H1 (cell line): ENCODE results near the gene FLVCR2.

Source experiments
- ATF2 ChIP-seq: IDR thresholded peaks from 2 replicates; pipeline ENCODE4 v1.6.1; 2012; ENCODE audit warnings: low read length, inconsistent platforms
- CTCF ChIP-seq, 3 experiments: IDR thresholded peaks; 1 replicate in 2 of 3; 2 replicates in 1 of 3; pipeline versions ENCODE4 v1.5.1 to v1.6.1; 2011; ENCODE audit warnings: low read length in 3 of 3, mild to moderate bottlenecking in 3 of 3, inconsistent platforms in 2 of 3, low read depth in 1 of 3, moderate library complexity in 1 of 3; ENCODE audit not compliant: insufficient read depth in 1 of 3; ENCODE audit errors: control extremely low read depth in 1 of 3
- GTF2F1 ChIP-seq: IDR thresholded peaks from 2 replicates; pipeline ENCODE4 v1.6.1; 2012; ENCODE audit warnings: low read depth, low read length, improper control_type of control experiment, borderline replicate concordance
- MAFK ChIP-seq: IDR thresholded peaks from 2 replicates; pipeline ENCODE4 v1.6.1; 2012; ENCODE audit warnings: low read depth, mild to moderate bottlenecking, improper control_type of control experiment, low read length
- POLR2A ChIP-seq, 2 experiments: IDR thresholded peaks; 1 replicate in 1 of 2; 2 replicates in 1 of 2; pipeline ENCODE4 v1.6.1; 2011; ENCODE audit warnings: low read depth in 2 of 2, low read length in 2 of 2, mild to moderate bottlenecking in 2 of 2; ENCODE audit errors: control extremely low read depth in 1 of 2
- RFX5 ChIP-seq: IDR thresholded peaks from 2 replicates; pipeline ENCODE4 v1.6.1; 2011; ENCODE audit warnings: low read depth, low read length, improper control_type of control experiment, borderline replicate concordance
- SIX5 ChIP-seq: IDR thresholded peaks from 2 replicates; pipeline ENCODE4 v1.6.1; 2011; ENCODE audit warnings: mild to moderate bottlenecking, low read depth, low read length
- SP2 ChIP-seq: IDR thresholded peaks from 2 replicates; pipeline ENCODE4 v1.6.1; 2012; ENCODE audit warnings: mild to moderate bottlenecking, low read length, inconsistent platforms
- ZNF274 ChIP-seq: IDR thresholded peaks from 2 replicates; pipeline ENCODE4 v1.7.0; 2012; ENCODE audit warnings: low read length, borderline replicate concordance; ENCODE audit errors: extremely low read depth
- TF ChIP-seq, protein P1 (sequence below): IDR thresholded peaks from 2 replicates; pipeline ENCODE4 v1.6.1; 2012; ENCODE audit warnings: inconsistent platforms

DNA sequence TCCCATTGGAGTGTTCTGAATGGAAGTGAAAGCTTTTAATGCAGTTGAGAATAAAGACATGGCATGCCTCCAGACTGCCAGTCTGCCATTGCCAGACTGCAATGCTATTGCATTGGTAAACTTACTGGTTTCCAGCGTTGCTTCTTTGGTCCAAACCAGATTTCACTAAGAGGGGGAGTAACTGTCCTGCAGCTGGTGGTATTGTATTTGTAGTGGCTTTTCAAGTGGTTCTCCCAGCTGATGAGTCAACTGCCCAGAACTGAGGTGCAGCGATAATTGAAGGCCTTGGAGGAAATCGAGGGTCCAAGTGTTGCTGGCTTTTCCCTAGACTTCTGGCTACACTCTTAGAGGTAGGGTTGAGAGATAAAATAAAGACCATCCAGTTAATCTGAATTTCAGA lies 50.4 kb downstream of the FLVCR2 start:
- TF ChIP-seq, protein P1, sequence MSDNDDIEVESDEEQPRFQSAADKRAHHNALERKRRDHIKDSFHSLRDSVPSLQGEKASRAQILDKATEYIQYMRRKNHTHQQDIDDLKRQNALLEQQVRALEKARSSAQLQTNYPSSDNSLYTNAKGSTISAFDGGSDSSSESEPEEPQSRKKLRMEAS = no peak
- TF ChIP-seq CTCF (IDR thresholded peaks at IDR 0.05; ENCODE audit: control extremely low read depth in 1 of 3, insufficient read depth in 1 of 3, low read depth in 1 of 3, low read length in 3 of 3) (no peak), ATF2 (no peak), POLR2A (IDR thresholded peaks at IDR 0.05; ENCODE audit: control extremely low read depth in 1 of 2, low read depth in 2 of 2, low read length in 2 of 2) (no peak), ZNF274 (no peak), RFX5 (no peak), MAFK (no peak), GTF2F1 (no peak), SP2 (no peak), SIX5 (no peak)
